Measurements from ENCODE around the gene GIPC2.
"Not testable (repeated sequence)": the region's sequence is repeated elsewhere in the genome, so short reads cannot be mapped to it uniquely, and the experiment has no call there.

The GIPC2 gene

GRCh38 chr1:78069784-78070183 lies 24.0 kb downstream of the GIPC2 start:
- DNase-seq (ENCODE audit: low spot score), result no peak

GRCh38 chr1:78070210-78070609 lies 24.4 kb downstream of the GIPC2 start:
- DNase-seq (ENCODE audit: low spot score), result no peak

- peak; percentile 2 for DNase-seq (ENCODE audit: low spot score)
These were observed 25.0 kb downstream of the GIPC2 start for GRCh38 chr1:78070758-78071157.

GRCh38 chr1:78071696-78072095 lies 25.9 kb downstream of the GIPC2 start:
- DNase-seq (ENCODE audit: low spot score), result no peak

- DNase-seq (ENCODE audit: low spot score), result no peak
These were observed 26.4 kb downstream of the GIPC2 start for GRCh38 chr1:78072216-78072615.

- no peak for DNase-seq (ENCODE audit: low spot score)
These were observed 27.7 kb downstream of the GIPC2 start for GRCh38 chr1:78073441-78073840.

GRCh38 chr1:78075621-78076020 lies 29.9 kb downstream of the GIPC2 start:
- DNase-seq (ENCODE audit: low spot score), result no peak

GRCh38 chr1:78078358-78078757 lies 32.6 kb downstream of the GIPC2 start:
- DNase-seq (ENCODE audit: low spot score), result no peak

- no peak for DNase-seq (ENCODE audit: low spot score)
These were observed 33.8 kb downstream of the GIPC2 start for GRCh38 chr1:78079580-78079979.

- no peak for DNase-seq (ENCODE audit: low spot score)
These were observed 35.0 kb downstream of the GIPC2 start for GRCh38 chr1:78080767-78081166.

- DNase-seq (ENCODE audit: low spot score), result no peak
These were observed 36.5 kb downstream of the GIPC2 start for GRCh38 chr1:78081980-78082860.

GRCh38 chr1:78084639-78085038 lies 38.9 kb downstream of the GIPC2 start:
- not testable (repeated sequence) for DNase-seq (ENCODE audit: low spot score)

- no peak for DNase-seq (ENCODE audit: low spot score)
These were observed 40.9 kb downstream of the GIPC2 start for GRCh38 chr1:78086697-78087096.

- no peak for DNase-seq (ENCODE audit: low spot score)
These were observed 42.2 kb downstream of the GIPC2 start for GRCh38 chr1:78088015-78088414.

- DNase-seq (ENCODE audit: low spot score), result no peak
These were observed 42.7 kb downstream of the GIPC2 start for GRCh38 chr1:78088486-78088885.

- no peak for DNase-seq (ENCODE audit: low spot score)
These were observed 43.2 kb downstream of the GIPC2 start for GRCh38 chr1:78089010-78089409.

- DNase-seq (ENCODE audit: low spot score), result no peak
These were observed 44.8 kb downstream of the GIPC2 start for GRCh38 chr1:78090472-78091133.

GRCh38 chr1:78091215-78091813 lies 45.5 kb downstream of the GIPC2 start:
- DNase-seq (ENCODE audit: low spot score), result no peak

GRCh38 chr1:78091886-78092285 lies 46.1 kb downstream of the GIPC2 start:
- DNase-seq (ENCODE audit: low spot score), result no peak

GRCh38 chr1:78092643-78093042 lies 46.9 kb downstream of the GIPC2 start:
- no peak for DNase-seq (ENCODE audit: low spot score)

GRCh38 chr1:78093560-78093959 lies 47.8 kb downstream of the GIPC2 start:
- no peak for DNase-seq (ENCODE audit: low spot score)

GRCh38 chr1:78094639-78095038 lies 48.9 kb downstream of the GIPC2 start:
- no peak for DNase-seq (ENCODE audit: low spot score)

GRCh38 chr1:78095593-78095992 lies 49.8 kb downstream of the GIPC2 start:
- no peak for DNase-seq (ENCODE audit: low spot score)

Data from SW480 (cell line).